ENCODE measurements around the gene PCDHB5. TPM values are rescaled to one million over a fixed set of nuclear protein-coding genes. Genes with fewer than 3 reads are reported as not detected.
"Not testable (repeated sequence)": the region's sequence is repeated elsewhere in the genome, so short reads cannot be mapped to it uniquely, and the experiment has no call there.

Gene PCDHB5
- total RNA-seq, 1 experiment from 2014 or later, result 23.8 TPM

GRCh38 chr5:141127305-141127704, 7.7 kb upstream of the PCDHB5 start:
- Histone ChIP-seq H3K4me3 (no peak overlapping the region), H3K27me3 (no peaks in the 10 kb centered on the region), H3K9me3 (replicated peaks) (no peaks in the 10 kb centered on the region), H3K36me3 (no peaks in the 10 kb centered on the region), H3K4me1 (no peaks in the 10 kb centered on the region), H3K27ac (no peak overlapping the region)
- DNase-seq, result no peak

DNA sequence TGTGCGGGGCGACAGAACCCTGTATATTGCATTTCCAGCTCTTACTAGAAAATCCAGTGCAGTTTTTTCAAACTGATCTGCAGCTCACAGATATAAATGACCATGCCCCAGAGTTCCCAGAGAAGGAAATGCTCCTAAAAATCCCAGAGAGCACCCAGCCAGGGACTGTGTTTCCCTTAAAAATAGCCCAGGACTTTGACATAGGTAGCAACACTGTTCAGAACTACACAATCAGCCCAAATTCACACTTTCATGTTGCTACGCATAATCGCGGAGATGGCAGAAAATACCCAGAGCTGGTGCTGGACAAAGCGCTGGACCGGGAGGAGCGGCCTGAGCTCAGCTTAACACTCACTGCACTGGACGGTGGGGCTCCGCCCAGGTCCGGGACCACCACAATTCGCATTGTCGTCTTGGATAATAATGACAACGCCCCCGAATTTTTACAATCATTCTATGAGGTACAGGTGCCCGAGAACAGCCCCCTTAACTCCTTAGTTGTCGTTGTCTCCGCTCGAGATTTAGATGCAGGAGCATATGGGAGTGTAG, 786 bp downstream of the PCDHB5 start:
- H3K27ac ChIP-seq, result peak overlapping the region; percentile 76
- no peak for DNase-seq
- H3K36me3 ChIP-seq, result 0 out of 2 replicates have a peak, but pooled peaks cover 6% of the 10 kb centered on the region
- no peaks in the 10 kb centered on the region for H3K27me3 ChIP-seq
- H3K9me3 ChIP-seq (replicated peaks), result no peaks in the 10 kb centered on the region
- no peaks in the 10 kb centered on the region for H3K4me1 ChIP-seq
- peak overlapping the region; percentile 70 for H3K4me3 ChIP-seq

- H3K27me3 ChIP-seq; H3K9me3 ChIP-seq (replicated peaks); DNase-seq; H3K36me3 ChIP-seq; H3K4me3 ChIP-seq; H3K27ac ChIP-seq; H3K4me1 ChIP-seq: not testable (repeated sequence)
Measured at GRCh38 chr5:141137346-141137745, 2.3 kb downstream of the PCDHB5 start.

- H3K9me3 ChIP-seq (replicated peaks), result no peaks in the 10 kb centered on the region
- no peak within 1 kb of the TSS for H3K4me3 ChIP-seq
- DNase-seq, result no peak
- no peak within 1 kb of the TSS for H3K27ac ChIP-seq
- 0 out of 2 replicates have a peak, but pooled peaks cover 3% of the 10 kb centered on the region for H3K27me3 ChIP-seq
- no peaks in the 10 kb centered on the region for H3K36me3 ChIP-seq
- no peaks in the 10 kb centered on the region for H3K4me1 ChIP-seq
Measured at GRCh38 chr5:141149812-141150211, 14.8 kb downstream of the PCDHB5 start, which contains the start of gene PCDHB6. Gene PCDHB6, plus strand, starts transcription at chr5:141150057. Its CDS starts 201 bp downstream, at chr5:141150258.

GRCh38 chr5:141150224-141150992, 15.4 kb downstream of the PCDHB5 start:
- Histone ChIP-seq H3K36me3 (no peaks in the 10 kb centered on the region), H3K27me3 (0 out of 2 replicates have a peak, but pooled peaks cover 3% of the 10 kb centered on the region), H3K4me3 (no peak overlapping the region), H3K4me1 (no peaks in the 10 kb centered on the region), H3K27ac (no peak overlapping the region), H3K9me3 (replicated peaks) (no peaks in the 10 kb centered on the region)
- DNase-seq, result no peak

GRCh38 chr5:141150993-141151325, 16.0 kb downstream of the PCDHB5 start:
- no peak overlapping the region for H3K4me3 ChIP-seq
- DNase-seq, result no peak
- H3K9me3 ChIP-seq (replicated peaks), result no peaks in the 10 kb centered on the region
- H3K4me1 ChIP-seq, result no peaks in the 10 kb centered on the region
- H3K27me3 ChIP-seq, result 0 out of 2 replicates have a peak, but pooled peaks cover 3% of the 10 kb centered on the region
- H3K27ac ChIP-seq, result no peak overlapping the region
- H3K36me3 ChIP-seq, result no peaks in the 10 kb centered on the region

GRCh38 chr5:141151632-141152031, 16.6 kb downstream of the PCDHB5 start:
- not testable (repeated sequence) for H3K36me3 ChIP-seq; H3K27me3 ChIP-seq; DNase-seq; H3K27ac ChIP-seq; H3K4me1 ChIP-seq; H3K4me3 ChIP-seq; H3K9me3 ChIP-seq (replicated peaks)

GRCh38 chr5:141152096-141152495, 17.1 kb downstream of the PCDHB5 start:
- DNase-seq; H3K27ac ChIP-seq; H3K9me3 ChIP-seq (replicated peaks); H3K4me3 ChIP-seq; H3K4me1 ChIP-seq; H3K27me3 ChIP-seq; H3K36me3 ChIP-seq: not testable (repeated sequence)

- H3K4me1 ChIP-seq, result no peaks in the 10 kb centered on the region
- H3K27ac ChIP-seq, result no peak overlapping the region
- DNase-seq, result peak in 1 of 2 experiments; percentile 34
- no peak overlapping the region for H3K4me3 ChIP-seq
- H3K9me3 ChIP-seq (replicated peaks), result no peaks in the 10 kb centered on the region
- 0 out of 2 replicates have a peak, but pooled peaks cover 3% of the 10 kb centered on the region for H3K27me3 ChIP-seq
- H3K36me3 ChIP-seq, result no peaks in the 10 kb centered on the region
Measured at GRCh38 chr5:141155540-141156374, 20.8 kb downstream of the PCDHB5 start.

GRCh38 chr5:141157356-141157755, 22.4 kb downstream of the PCDHB5 start:
- not testable (repeated sequence) for DNase-seq; H3K27me3 ChIP-seq; H3K4me1 ChIP-seq; H3K9me3 ChIP-seq (replicated peaks); H3K27ac ChIP-seq; H3K4me3 ChIP-seq; H3K36me3 ChIP-seq

- not testable (repeated sequence) for H3K4me1 ChIP-seq; H3K27me3 ChIP-seq; H3K4me3 ChIP-seq; H3K36me3 ChIP-seq; H3K9me3 ChIP-seq (replicated peaks); H3K27ac ChIP-seq; DNase-seq
Measured at GRCh38 chr5:141157901-141158300, 22.9 kb downstream of the PCDHB5 start.

GRCh38 chr5:141172381-141173204, 37.6 kb downstream of the PCDHB5 start, which contains the start of gene PCDHB7:
Gene PCDHB7, plus strand, starts transcription at chr5:141172644. Its CDS starts 192 bp downstream, at chr5:141172836.
- Histone ChIP-seq H3K9me3 (replicated peaks) (0 out of 2 replicates have a peak, but pooled peaks cover 4% of the 10 kb centered on the region), H3K27ac (no peak within 1 kb of the TSS), H3K4me1 (peaks cover 3% of the 10 kb centered on the region), H3K27me3 (no peaks in the 10 kb centered on the region), H3K4me3 (peak within 1 kb of the TSS; percentile 48), H3K36me3 (no peaks in the 10 kb centered on the region; the same call in 1 of the 2 replicates)
- peak; percentile 52 to 76 for DNase-seq

DNA sequence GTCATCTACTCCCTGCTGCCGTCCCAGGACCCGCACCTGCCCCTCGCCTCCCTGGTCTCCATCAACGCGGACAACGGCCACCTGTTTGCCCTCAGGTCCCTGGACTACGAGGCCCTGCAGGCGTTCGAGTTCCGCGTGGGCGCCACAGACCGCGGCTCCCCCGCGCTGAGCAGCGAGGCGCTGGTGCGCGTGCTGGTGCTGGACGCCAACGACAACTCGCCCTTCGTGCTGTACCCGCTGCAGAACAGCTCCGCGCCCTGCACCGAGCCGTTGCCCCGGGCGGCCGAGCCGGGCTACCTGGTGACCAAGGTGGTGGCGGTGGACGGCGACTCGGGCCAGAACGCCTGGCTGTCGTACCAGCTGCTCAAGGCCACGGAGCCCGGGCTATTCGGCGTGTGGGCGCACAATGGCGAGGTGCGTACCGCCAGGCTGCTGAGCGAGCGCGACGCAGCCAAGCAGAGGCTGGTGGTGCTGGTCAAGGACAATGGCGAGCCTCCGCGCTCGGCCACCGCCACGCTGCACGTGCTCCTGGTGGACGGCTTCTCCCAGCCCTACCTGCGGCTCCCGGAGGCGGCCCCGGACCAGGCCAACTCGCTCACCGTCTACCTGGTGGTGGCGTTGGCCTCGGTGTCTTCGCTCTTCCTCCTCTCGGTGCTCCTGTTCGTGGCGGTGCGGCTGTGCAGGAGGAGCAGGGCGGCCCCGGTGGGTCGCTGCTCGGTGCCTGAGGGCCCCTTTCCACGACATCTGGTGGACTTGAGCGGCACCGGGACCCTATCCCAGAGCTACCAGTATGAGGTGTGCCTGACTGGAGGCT, 39.5 kb downstream of the PCDHB5 start:
- H3K27ac ChIP-seq; H3K36me3 ChIP-seq; H3K9me3 ChIP-seq (replicated peaks); H3K4me3 ChIP-seq; DNase-seq; H3K27me3 ChIP-seq; H3K4me1 ChIP-seq: not testable (repeated sequence)
